Sigmoid colon (tissue), 4 donors: ENCODE measurements around the gene PAX3.

Experiments used
- CTCF ChIP-seq, 4 experiments: fragments of 450-650 bp in 3 of 4; fragments of 200-600 bp in 1 of 4; IDR thresholded peaks; one replicate each; pipeline ENCODE4 v1.5.1; 2016 to 2019; ENCODE audit warnings: antibody characterized with exemption in 4 of 4, mild to moderate bottlenecking in 3 of 4, moderate library complexity in 2 of 4
- EP300 ChIP-seq, 4 donors: sonication (generic); formaldehyde crosslinking; IDR thresholded peaks; one replicate each; pipeline ENCODE4 v1.6.1; 2017; ENCODE audit warnings: antibody characterized with exemption in 4 of 4
- POLR2A ChIP-seq, 2 donors: fragments of 450-650 bp; IDR thresholded peaks; one replicate each; pipeline ENCODE4 v1.6.1; 2016; ENCODE audit warnings: antibody characterized with exemption in 2 of 2, mild to moderate bottlenecking in 2 of 2, moderate library complexity in 2 of 2
- POLR2AphosphoS5 ChIP-seq, 4 donors: sonication (generic); formaldehyde crosslinking; IDR thresholded peaks; one replicate each; pipeline ENCODE4 v1.6.1; 2017; ENCODE audit warnings: antibody characterized with exemption in 4 of 4

DNA sequence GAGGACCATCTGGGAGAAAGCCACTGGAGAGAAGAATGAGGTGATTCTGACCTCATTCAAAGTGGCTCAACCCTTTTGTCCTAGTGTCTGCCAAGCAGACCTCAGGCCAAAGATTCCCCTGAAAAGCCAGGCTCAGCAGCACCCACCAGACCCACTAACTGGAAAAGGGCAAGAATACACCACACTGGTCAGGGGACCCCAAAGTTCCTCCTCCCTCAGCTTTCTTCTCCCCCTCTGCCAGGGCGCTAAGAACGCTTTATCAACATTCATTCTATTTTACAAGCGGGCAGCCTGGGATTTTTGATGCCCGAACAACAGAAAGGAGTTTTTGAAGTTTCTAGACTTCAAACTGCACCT is 7.3 kb downstream of the PAX3 start:
- TF ChIP-seq CTCF (IDR thresholded peaks at IDR 0.05) = no peak
- TF ChIP-seq POLR2A (IDR thresholded peaks at IDR 0.05) = no peak
- no peak for TF ChIP-seq EP300 (IDR thresholded peaks at IDR 0.05)
- no peak for TF ChIP-seq POLR2AphosphoS5 (IDR thresholded peaks at IDR 0.05)
